ENCODE results near the gene CSRP2. TPM values are rescaled to one million over a fixed set of nuclear protein-coding genes. Genes with fewer than 3 reads are reported as not detected.

CSRP2 gene
- total RNA-seq, 2 experiments from 2014 or later = 0.63 to 4.3 TPM

DNA sequence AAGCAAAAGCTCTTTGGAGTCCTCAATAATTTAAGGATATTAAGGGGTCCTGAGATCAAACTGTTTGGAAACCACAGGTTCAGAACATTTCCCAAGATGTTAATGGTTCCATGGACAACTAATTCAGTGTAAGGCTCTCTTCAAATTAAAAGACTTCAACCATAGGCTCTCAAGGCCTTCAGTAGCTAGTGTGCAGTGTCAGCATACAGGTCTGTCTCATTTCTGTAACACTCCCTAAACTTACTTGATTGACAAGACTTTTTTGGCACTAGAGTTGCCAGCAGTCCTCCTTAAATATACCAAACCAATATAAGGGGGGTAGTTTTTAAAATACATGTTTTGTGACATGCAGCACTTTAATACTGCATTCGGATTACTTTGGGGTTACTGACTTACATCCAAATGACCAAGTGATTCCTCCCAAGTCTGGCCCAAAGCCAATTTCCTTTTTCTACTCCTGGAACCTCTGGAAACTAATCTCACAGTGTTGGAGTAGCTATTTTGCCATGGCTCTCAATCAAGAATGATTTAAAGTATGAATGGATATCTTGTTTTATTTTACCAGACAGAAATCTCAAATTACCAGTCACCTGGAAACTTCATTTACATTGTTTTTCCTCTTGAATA, 22.7 kb downstream of the CSRP2 start:
- no peak for DNase-seq (ENCODE audit: low spot score)
- no peaks in the 10 kb centered on the region for H3K9me3 ChIP-seq (ENCODE audit: low read length)
- no peak overlapping the region for H3K4me2 ChIP-seq (ENCODE audit: low read length)
- ChIA-PET CTCF (ENCODE audit: unreplicated experiment) (no interaction called here), POLR2A (interaction anchor here (1.4 kb wide), 1 partner anchor 10 kb away, joined by 4 read pairs; no protein-coding TSS in a partner anchor)
- TF ChIP-seq, protein P1, sequence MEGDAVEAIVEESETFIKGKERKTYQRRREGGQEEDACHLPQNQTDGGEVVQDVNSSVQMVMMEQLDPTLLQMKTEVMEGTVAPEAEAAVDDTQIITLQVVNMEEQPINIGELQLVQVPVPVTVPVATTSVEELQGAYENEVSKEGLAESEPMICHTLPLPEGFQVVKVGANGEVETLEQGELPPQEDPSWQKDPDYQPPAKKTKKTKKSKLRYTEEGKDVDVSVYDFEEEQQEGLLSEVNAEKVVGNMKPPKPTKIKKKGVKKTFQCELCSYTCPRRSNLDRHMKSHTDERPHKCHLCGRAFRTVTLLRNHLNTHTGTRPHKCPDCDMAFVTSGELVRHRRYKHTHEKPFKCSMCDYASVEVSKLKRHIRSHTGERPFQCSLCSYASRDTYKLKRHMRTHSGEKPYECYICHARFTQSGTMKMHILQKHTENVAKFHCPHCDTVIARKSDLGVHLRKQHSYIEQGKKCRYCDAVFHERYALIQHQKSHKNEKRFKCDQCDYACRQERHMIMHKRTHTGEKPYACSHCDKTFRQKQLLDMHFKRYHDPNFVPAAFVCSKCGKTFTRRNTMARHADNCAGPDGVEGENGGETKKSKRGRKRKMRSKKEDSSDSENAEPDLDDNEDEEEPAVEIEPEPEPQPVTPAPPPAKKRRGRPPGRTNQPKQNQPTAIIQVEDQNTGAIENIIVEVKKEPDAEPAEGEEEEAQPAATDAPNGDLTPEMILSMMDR (conservative IDR thresholded peaks at IDR 0.05; ENCODE audit: low read length) = no peak
- no peak overlapping the region for H3K27ac ChIP-seq (ENCODE audit: low read depth, low read length, poor library complexity, severe bottlenecking)
- no peaks in the 10 kb centered on the region for H3K79me2 ChIP-seq (ENCODE audit: insufficient read depth, low read depth, low read length)
- no peaks in the 10 kb centered on the region for H3K4me1 ChIP-seq (ENCODE audit: insufficient read depth, low read length, poor library complexity, severe bottlenecking)
- BruUV-seq (replicated peaks) = no TSS peak
- no peak overlapping the region for H3K4me3 ChIP-seq (ENCODE audit: low read depth, low read length, poor library complexity, severe bottlenecking)
- intact Hi-C loops (cut with micrococcal nuclease; ENCODE audit: unreplicated experiment) = no loop called here
- no peaks in the 10 kb centered on the region for H4K20me1 ChIP-seq (ENCODE audit: insufficient read depth, low read length)
- H2AFZ ChIP-seq (ENCODE audit: low read length) = no peak overlapping the region
- no peaks in the 10 kb centered on the region; the same call in 1 of the 2 replicates for H3K9me2 ChIP-seq (ENCODE audit: insufficient read depth, low read length)
- peaks cover 4% of the 10 kb centered on the region; the same call in 1 of the 2 replicates for H3K36me3 ChIP-seq (ENCODE audit: insufficient read depth, low read length)

- Histone ChIP-seq H3K9me2 (ENCODE audit: insufficient read depth, low read length) (no peaks in the 10 kb centered on the region; the same call in 1 of the 2 replicates), H3K27ac (ENCODE audit: low read depth, low read length, poor library complexity, severe bottlenecking) (no peak overlapping the region), H3K36me3 (ENCODE audit: insufficient read depth, low read length) (peaks cover 11% of the 10 kb centered on the region; the same call in 1 of the 2 replicates), H3K9me3 (ENCODE audit: low read length) (no peaks in the 10 kb centered on the region), H3K79me2 (ENCODE audit: insufficient read depth, low read depth, low read length) (no peaks in the 10 kb centered on the region), H3K4me2 (ENCODE audit: low read length) (no peak overlapping the region), H2AFZ (ENCODE audit: low read length) (no peak overlapping the region), H3K4me1 (ENCODE audit: insufficient read depth, low read length, poor library complexity, severe bottlenecking) (no peaks in the 10 kb centered on the region), H4K20me1 (ENCODE audit: insufficient read depth, low read length) (no peaks in the 10 kb centered on the region), H3K4me3 (ENCODE audit: low read depth, low read length, poor library complexity, severe bottlenecking) (no peak overlapping the region)
- TF ChIP-seq, protein P1 (conservative IDR thresholded peaks at IDR 0.05; ENCODE audit: low read length) = no peak
- TF ChIP-seq EZH2phosphoT487 (IDR thresholded peaks at IDR 0.05; ENCODE audit: borderline replicate concordance, low read depth, low read length) = no peak
- POLR2A ChIA-PET = interaction anchor here (0.6 kb wide), 1 partner anchor 795 kb away, joined by 4 read pairs; no protein-coding TSS in a partner anchor
- CTCF ChIA-PET (ENCODE audit: unreplicated experiment) = no interaction called here
- intact Hi-C loops (cut with micrococcal nuclease; ENCODE audit: unreplicated experiment) = no loop called here
- no peak for DNase-seq (ENCODE audit: low spot score)
- BruUV-seq (replicated peaks) = no TSS peak
These were observed 23.5 kb downstream of the CSRP2 start for GRCh38 chr12:76855271-76855670.

GRCh38 chr12:76852106-76852505, 26.7 kb downstream of the CSRP2 start:
- no peak for DNase-seq (ENCODE audit: low spot score)
- no peaks in the 10 kb centered on the region for H4K20me1 ChIP-seq (ENCODE audit: insufficient read depth, low read length)
- H3K4me1 ChIP-seq (ENCODE audit: insufficient read depth, low read length, poor library complexity, severe bottlenecking) = no peaks in the 10 kb centered on the region
- no peaks in the 10 kb centered on the region for H3K9me3 ChIP-seq (ENCODE audit: low read length)
- H2AFZ ChIP-seq (ENCODE audit: low read length) = no peak overlapping the region
- H3K79me2 ChIP-seq (ENCODE audit: insufficient read depth, low read depth, low read length) = no peaks in the 10 kb centered on the region
- intact Hi-C loops (cut with micrococcal nuclease; ENCODE audit: unreplicated experiment) = no loop called here
- no peak overlapping the region for H3K27ac ChIP-seq (ENCODE audit: low read depth, low read length, poor library complexity, severe bottlenecking)
- no peak overlapping the region for H3K4me3 ChIP-seq (ENCODE audit: low read depth, low read length, poor library complexity, severe bottlenecking)
- POLR2A ChIA-PET = interaction anchor here (0.8 kb wide), 1 partner anchor 14 kb away, joined by 3 read pairs; no protein-coding TSS in a partner anchor
- CTCF ChIA-PET (ENCODE audit: unreplicated experiment) = no interaction called here
- TF ChIP-seq, protein P1 (conservative IDR thresholded peaks at IDR 0.05; ENCODE audit: low read length) = no peak
- no peak for TF ChIP-seq EZH2phosphoT487 (IDR thresholded peaks at IDR 0.05; ENCODE audit: borderline replicate concordance, low read depth, low read length)
- no TSS peak for BruUV-seq (replicated peaks)
- H3K4me2 ChIP-seq (ENCODE audit: low read length) = no peak overlapping the region
- no peaks in the 10 kb centered on the region; the same call in 1 of the 2 replicates for H3K9me2 ChIP-seq (ENCODE audit: insufficient read depth, low read length)
- H3K36me3 ChIP-seq (ENCODE audit: insufficient read depth, low read length) = peaks cover 19% of the 10 kb centered on the region; the same call in 1 of the 2 replicates

All from OCI-LY7 (cell line).